ENCODE data around the gene GRK3.

The GRK3 gene

DNA sequence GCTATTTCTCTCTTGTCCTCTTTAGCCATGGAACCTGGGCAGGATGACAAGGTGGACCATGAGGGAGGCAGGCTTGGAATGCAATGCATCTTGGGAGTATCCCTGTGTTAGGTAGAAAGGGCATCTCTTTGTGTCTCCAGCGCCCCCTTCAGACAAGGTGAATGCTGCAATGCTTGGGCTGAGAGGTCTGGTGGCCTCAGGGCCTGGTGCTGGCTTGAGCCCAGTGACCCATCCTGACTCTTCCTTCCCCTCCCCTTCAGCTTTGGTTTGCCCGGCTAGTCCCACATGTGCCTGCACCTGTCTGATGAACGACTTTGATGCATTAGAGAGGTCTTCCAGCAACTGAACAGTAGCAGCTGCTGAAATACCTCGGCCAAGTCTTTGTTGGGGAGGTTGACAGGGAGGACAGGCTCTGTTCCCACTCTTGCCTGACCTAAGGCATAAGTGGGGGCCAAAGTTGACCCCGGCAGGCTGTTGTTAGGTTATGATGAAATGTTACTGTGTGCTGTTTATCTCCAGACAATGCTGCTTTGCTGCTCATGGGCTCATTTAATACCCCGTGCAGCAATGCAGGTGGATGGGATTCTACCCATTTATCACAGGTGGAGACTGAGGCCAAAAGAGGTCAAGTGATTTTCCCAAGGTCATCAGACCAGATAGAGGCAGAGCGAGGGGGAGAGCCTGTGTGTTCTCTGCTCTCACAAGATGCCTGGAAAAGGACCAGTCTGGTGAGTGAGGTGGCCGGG lies 200.0 kb downstream of the GRK3 start:
- DNase-seq, result no peak

- DNase-seq, result no peak
Measured at GRCh38 chr22:25765016-25765367, 200.5 kb downstream of the GRK3 start.

GRCh38 chr22:25765801-25766200 lies 201.3 kb downstream of the GRK3 start:
- DNase-seq, result no peak

GRCh38 chr22:25766418-25766817 lies 201.9 kb downstream of the GRK3 start:
- DNase-seq, result no peak

DNA sequence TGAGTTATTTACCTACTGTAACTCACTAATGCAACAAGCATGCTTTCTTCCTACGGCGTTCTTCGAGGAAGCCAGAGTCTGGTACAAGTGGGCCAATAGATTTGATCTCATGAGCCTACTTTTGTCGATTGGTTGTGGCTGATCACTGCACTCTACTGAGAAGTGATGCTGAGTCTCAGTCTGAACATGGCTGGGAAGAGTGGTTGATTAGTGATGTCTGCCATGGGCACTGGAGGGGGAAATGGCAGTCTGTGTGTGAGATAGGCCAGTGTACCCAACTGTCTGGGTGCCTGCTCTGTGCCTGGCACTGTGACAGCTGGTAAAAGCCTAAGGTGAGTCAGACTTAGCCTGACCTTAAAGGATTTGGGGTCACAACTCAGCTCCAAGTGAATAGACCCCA lies 205.9 kb downstream of the GRK3 start:
- no peak for DNase-seq

- no peak for DNase-seq
Measured at GRCh38 chr22:25772288-25772687, 207.8 kb downstream of the GRK3 start.

DNA sequence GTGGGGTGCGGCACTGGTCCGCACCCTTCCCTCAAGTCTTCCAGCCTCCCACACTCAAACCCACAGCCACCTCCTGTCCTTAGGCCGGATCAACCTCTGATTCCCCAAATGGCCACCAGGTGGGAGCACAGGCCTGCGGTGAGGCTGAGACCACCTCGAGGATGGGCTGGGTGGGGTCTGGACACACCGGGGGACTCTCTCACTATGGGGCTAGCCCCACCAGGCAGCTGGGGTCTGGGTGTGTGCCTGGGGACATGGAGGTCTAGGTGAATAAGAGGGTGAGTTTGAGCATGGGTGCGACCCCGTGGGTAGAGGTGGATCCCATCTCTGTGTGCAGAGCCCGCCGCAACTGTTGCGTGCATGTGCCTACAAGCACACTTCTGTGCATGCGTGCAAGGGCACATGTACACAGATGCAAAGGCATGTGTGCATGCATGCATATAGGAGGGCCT lies 210.1 kb downstream of the GRK3 start:
- DNase-seq, result no peak

DNA sequence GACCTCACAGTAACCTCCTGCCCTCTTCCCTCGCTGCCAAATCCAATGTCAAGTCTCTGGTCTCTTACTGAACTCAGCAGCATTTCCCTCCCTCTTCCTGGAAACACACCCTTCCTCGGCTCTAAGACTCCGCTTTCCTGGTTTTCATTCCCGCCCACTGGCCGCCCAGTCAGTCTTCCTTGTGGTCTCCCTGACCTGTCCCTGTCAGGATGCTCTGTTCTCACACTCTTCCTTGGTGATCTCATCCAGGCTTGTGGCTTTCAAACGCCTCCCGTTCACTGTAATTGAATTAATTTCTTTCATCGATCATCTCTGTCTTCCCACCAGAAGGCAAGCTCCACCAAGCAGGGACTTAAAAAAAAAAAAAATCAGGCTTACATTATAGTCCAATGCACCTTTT lies 211.1 kb downstream of the GRK3 start:
- no peak for DNase-seq

- DNase-seq, result no peak
Measured at GRCh38 chr22:25777411-25777810, 212.9 kb downstream of the GRK3 start.

DNA sequence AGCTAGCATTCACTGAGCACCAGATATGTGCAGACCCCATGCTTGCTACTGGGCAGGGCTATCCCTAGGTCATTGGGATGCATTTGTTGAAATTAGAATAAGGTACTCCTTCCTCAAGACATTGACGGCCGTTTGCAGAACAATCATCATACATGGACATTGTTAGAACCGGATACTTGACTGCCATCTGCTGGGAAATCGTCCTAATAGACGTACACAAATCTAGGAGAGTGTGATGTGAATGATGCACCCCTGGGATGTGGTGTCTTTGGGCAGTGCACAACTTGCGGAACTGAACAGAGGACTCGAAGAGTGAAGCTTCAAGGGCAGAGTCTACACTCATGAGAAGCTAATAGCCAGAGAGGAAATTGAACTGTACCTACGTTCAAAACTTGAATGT lies 213.4 kb downstream of the GRK3 start:
- peak; percentile 18 for DNase-seq
